HCT116 (cell line): Measurements from ENCODE around the gene IP6K3. TPM values are rescaled to one million over a fixed set of nuclear protein-coding genes. Genes with fewer than 3 reads are reported as not detected.
A peak's percentile ranks its signal among the peaks of the same experiment; 100 is the strongest.

Experiments
- ATAC-seq: fragments of 200-7000 bp; cut with Tn5 transposase; 2 replicates; pipeline ENCODE4 v1.9.1; 2020; ENCODE audit warnings: mild to moderate bottlenecking, moderate library complexity
- BruUV-seq: library from RNA; stranded (reverse); fragments of 400-500 nt; replicated peaks from 2 replicates; lab custom pipeline; 2021; lab: Mats Ljungman, UMichigan
- CTCF ChIA-PET: fragments of 300-600 bp; sonication (Branson Sonifier 250); formaldehyde crosslinking; loops from one replicate; lab custom pipeline; 2021; ENCODE audit warnings: antibody characterized with exemption; lab: Charles Lee
- POLR2A ChIA-PET: fragments of 300-600, 350-600 bp; sonication (Branson Sonifier 250); formaldehyde crosslinking; loops from one replicate; lab custom pipeline; 2021; ENCODE audit warnings: antibody characterized with exemption; lab: Charles Lee
- RAD21 ChIA-PET, 2 experiments: fragments of 300-600 bp; sonication (Branson Sonifier 250); formaldehyde crosslinking; loops; one replicate each; lab custom pipeline; 2023; ENCODE audit warnings: low total read pairs in 2 of 2; ENCODE audit not compliant: uncharacterized antibody in 2 of 2, unreplicated experiment in 2 of 2, low non-redundant PET in 1 of 2; lab: Charles Lee
- DNase-seq: peaks from one replicate; pipeline ENCODE4 v3.0.0-alpha.2; 2010; ENCODE audit warnings: low read depth, low spot score
- H2AFZ ChIP-seq: fragments of 200-600 bp; shearing (Covaris generic), sonication (generic); 2 replicates; pipeline ENCODE4 v1.6.1; 2017; ENCODE audit warnings: low read depth, mixed run types, mixed read lengths, antibody characterized with exemption, low read length; ENCODE audit not compliant: poor library complexity, severe bottlenecking
- H3K27ac ChIP-seq: 2 replicates; pipeline ENCODE4 v1.5.1; 2012; ENCODE audit warnings: low read depth, low read length
- H3K27me3 ChIP-seq: fragments of 200-600 bp; sonication (generic); 2 replicates; pipeline ENCODE4 v1.6.1; 2016; ENCODE audit warnings: mixed run types, low read length, mixed read lengths; ENCODE audit not compliant: insufficient read depth
- H3K36me3 ChIP-seq, 2 experiments: fragments of 200-500 bp in 1 of 2; fragments of 200-600 bp in 1 of 2; sonication (Bioruptor generic) in 1 of 2; sonication (generic) in 1 of 2; 2 replicates each; pipeline versions ENCODE4 v1.5.1 to v1.6.1; 2014 to 2016; ENCODE audit warnings: low read length in 2 of 2, inconsistent platforms in 1 of 2, mixed read lengths in 1 of 2, mixed run types in 1 of 2; ENCODE audit not compliant: insufficient read depth in 2 of 2, control insufficient read depth in 1 of 2
- H3K4me1 ChIP-seq, 2 experiments: fragments of 200-600 bp in 1 of 2; sonication (generic) in 1 of 2; 2 replicates each; pipeline versions ENCODE4 v1.5.1 to v1.6.1; 2012 to 2017; ENCODE audit warnings: low read length in 2 of 2, inconsistent platforms in 1 of 2, mild to moderate bottlenecking in 1 of 2, mixed read lengths in 1 of 2, mixed run types in 1 of 2, moderate library complexity in 1 of 2; ENCODE audit not compliant: insufficient read depth in 2 of 2, control insufficient read depth in 1 of 2
- H3K4me2 ChIP-seq: fragments of 200-600 bp; sonication (generic); 2 replicates; pipeline ENCODE4 v1.6.1; 2017; ENCODE audit warnings: mixed run types, low read length, mixed read lengths
- H3K4me3 ChIP-seq, 2 experiments: fragments of 200-600 bp in 1 of 2; sonication (generic) in 1 of 2; replicated peaks in 1 of 2; 2 replicates each; pipeline ENCODE4 v1.5.1; 2011 to 2016; ENCODE audit warnings: low read length in 2 of 2, control low read depth in 1 of 2, low read depth in 1 of 2, mild to moderate bottlenecking in 1 of 2, mixed read lengths in 1 of 2, mixed run types in 1 of 2
- H3K79me2 ChIP-seq: fragments of 200-600 bp; sonication (generic); 2 replicates; pipeline ENCODE4 v1.6.1; 2017; ENCODE audit warnings: mild to moderate bottlenecking, mixed run types, low read length, moderate library complexity, mixed read lengths; ENCODE audit not compliant: insufficient read depth
- H3K9ac ChIP-seq: fragments of 200-600 bp; sonication (generic); 2 replicates; pipeline ENCODE4 v1.6.1; 2016; ENCODE audit warnings: low read length, mixed read lengths
- H3K9me2 ChIP-seq: fragments of 200-600 bp; sonication (generic), shearing (Covaris generic); 2 replicates; pipeline ENCODE4 v1.6.1; 2017; ENCODE audit warnings: mixed run types, mild to moderate bottlenecking, moderate library complexity; ENCODE audit not compliant: insufficient read depth
- H3K9me3 ChIP-seq, 2 experiments: fragments of 200-500 bp in 1 of 2; fragments of 200-600 bp in 1 of 2; sonication (Bioruptor generic) in 1 of 2; sonication (generic) in 1 of 2; 2 replicates each; pipeline ENCODE4 v1.6.1; 2014 to 2017; ENCODE audit warnings: low read length in 2 of 2, mixed read lengths in 2 of 2, inconsistent platforms in 1 of 2, low read depth in 1 of 2, mild to moderate bottlenecking in 1 of 2, mixed run types in 1 of 2, moderate library complexity in 1 of 2; ENCODE audit not compliant: control insufficient read depth in 1 of 2, insufficient read depth in 1 of 2
- H4K20me1 ChIP-seq: fragments of 200-600 bp; sonication (generic), shearing (Covaris generic); 2 replicates; pipeline ENCODE4 v1.6.1; 2017; ENCODE audit warnings: mixed run types, mild to moderate bottlenecking, moderate library complexity; ENCODE audit not compliant: insufficient read depth
- ATF3 ChIP-seq: IDR thresholded peaks from 2 replicates; pipeline ENCODE4 v1.6.1; 2012
- CBX3 ChIP-seq: IDR thresholded peaks from 2 replicates; pipeline ENCODE4 v1.6.1; 2012; ENCODE audit warnings: low read depth
- CEBPB ChIP-seq: IDR thresholded peaks from 2 replicates; pipeline ENCODE4 v1.6.1; 2012; ENCODE audit warnings: low read depth
- CTCF ChIP-seq, 3 experiments: fragments of 200-600 bp in 1 of 3; sonication (generic) in 1 of 3; IDR thresholded peaks in 2 of 3; conservative IDR thresholded peaks in 1 of 3; 2 replicates each; pipeline ENCODE4 v1.5.1; 2012 to 2017; ENCODE audit warnings: low read depth in 2 of 3, low read length in 2 of 3, antibody characterized with exemption in 1 of 3, borderline replicate concordance in 1 of 3, control low read depth in 1 of 3, mild to moderate bottlenecking in 1 of 3, mixed read lengths in 1 of 3, mixed run types in 1 of 3, moderate library complexity in 1 of 3; ENCODE audit not compliant: insufficient read depth in 1 of 3
- EGR1 ChIP-seq: IDR thresholded peaks from 2 replicates; pipeline ENCODE4 v1.6.1; 2012; ENCODE audit warnings: low read depth
- ELF1 ChIP-seq: IDR thresholded peaks from 2 replicates; pipeline ENCODE4 v1.6.1; 2012; ENCODE audit warnings: low read depth, borderline replicate concordance
- EZH2 ChIP-seq: fragments of 200-600 bp; sonication (generic); IDR thresholded peaks from 2 replicates; pipeline ENCODE4 v1.6.1; 2017; ENCODE audit warnings: antibody characterized with exemption, mixed run types
- FOSL1 ChIP-seq: IDR thresholded peaks from 2 replicates; pipeline ENCODE4 v1.6.1; 2012; ENCODE audit warnings: low read depth
- MAX ChIP-seq: IDR thresholded peaks from 2 replicates; pipeline ENCODE4 v1.6.1; 2012
- POLR2A ChIP-seq: IDR thresholded peaks from 2 replicates; pipeline ENCODE4 v1.7.0; 2011; ENCODE audit warnings: borderline replicate concordance; ENCODE audit not compliant: insufficient read depth, insufficient read length; ENCODE audit errors: extremely low read depth
- POLR2AphosphoS5 ChIP-seq: IDR thresholded peaks from 2 replicates; pipeline ENCODE4 v1.6.1; 2011; ENCODE audit warnings: mild to moderate bottlenecking, low read depth, low read length, moderate library complexity
- RAD21 ChIP-seq: IDR thresholded peaks from 2 replicates; pipeline ENCODE4 v1.6.1; 2012; ENCODE audit warnings: low read depth, mild to moderate bottlenecking
- REST ChIP-seq: IDR thresholded peaks from 2 replicates; pipeline ENCODE4 v1.6.1; 2012; ENCODE audit warnings: low read depth
- SIN3A ChIP-seq: IDR thresholded peaks from 2 replicates; pipeline ENCODE4 v1.6.1; 2012; ENCODE audit warnings: low read depth
- SRF ChIP-seq: IDR thresholded peaks from 2 replicates; pipeline ENCODE4 v1.6.1; 2012; ENCODE audit warnings: low read depth
- TCF7L2 ChIP-seq: IDR thresholded peaks from 2 replicates; pipeline ENCODE4 v1.7.0; 2011; ENCODE audit warnings: borderline replicate concordance, inconsistent platforms; ENCODE audit not compliant: insufficient read depth, insufficient read length; ENCODE audit errors: extremely low read depth
- YY1 ChIP-seq: IDR thresholded peaks from 2 replicates; pipeline ENCODE4 v1.6.1; 2011; ENCODE audit warnings: low read length, low read depth, moderate library complexity, mild to moderate bottlenecking; ENCODE audit not compliant: insufficient replicate concordance; ENCODE audit errors: extremely low read depth
- ZBTB33 ChIP-seq: IDR thresholded peaks from 2 replicates; pipeline ENCODE4 v1.6.1; 2011; ENCODE audit warnings: mild to moderate bottlenecking, low read length, moderate library complexity; ENCODE audit not compliant: insufficient replicate concordance; ENCODE audit errors: extremely low read depth
- ZFX ChIP-seq: fragments of 450-650 bp; IDR thresholded peaks from 2 replicates; pipeline ENCODE4 v1.6.1; 2017
- intact Hi-C: fragments of 100-400 bp; cut with micrococcal nuclease; formaldehyde crosslinking; loops from 2 replicates; pipeline ENCODE4 v1.10.0; 2022
- total RNA-seq: library from RNA; stranded (reverse); gene quantifications from one replicate; pipeline ENCODE4 v1.2.1, GENCODE V29; 2021; ENCODE audit not compliant: unreplicated experiment

IP6K3 gene
- total RNA-seq, 1 experiment from 2014 or later = not detected

GRCh38 chr6:33759887-33760629 is 13.4 kb upstream of the IP6K3 start:
- H3K79me2 ChIP-seq = no peaks in the 10 kb centered on the region
- no peaks in the 10 kb centered on the region for H3K36me3 ChIP-seq
- H4K20me1 ChIP-seq = no peaks in the 10 kb centered on the region
- CTCF ChIA-PET = interaction anchor here (0.9 to 1.8 kb wide), 9 partner anchors 8 to 399 kb away, joined by 3 to 9 read pairs (median 4); partner anchors contain the start of gene UQCC2
- no peaks in the 10 kb centered on the region for H3K27me3 ChIP-seq
- intact Hi-C loops = no loop called here
- RAD21 ChIA-PET = interaction anchor here in 1 of 2 experiments (0.8 kb wide), 1 partner anchor 16 kb away, joined by 3 read pairs; no protein-coding TSS in a partner anchor
- no peaks in the 10 kb centered on the region for H3K9me3 ChIP-seq
- DNase-seq = no peak
- H3K4me1 ChIP-seq = peaks cover 6 to 19% of the 10 kb centered on the region in 2 experiments; a peak in 3 of 4 replicates
- H3K4me2 ChIP-seq = peak overlapping the region; percentile 47; the same call in 1 of the 2 replicates
- no peak overlapping the region for H3K4me3 ChIP-seq
- TF ChIP-seq ATF3 = no peak
- TF ChIP-seq SIN3A = no peak
- TF ChIP-seq SRF = no peak
- no peak for TF ChIP-seq POLR2A
- no peak for TF ChIP-seq REST
- TF ChIP-seq CBX3 = no peak
- TF ChIP-seq POLR2AphosphoS5 = no peak
- TF ChIP-seq CTCF (IDR thresholded peaks at IDR 0.05 in 2 of 3, conservative IDR thresholded peaks at IDR 0.05 in 1 of 3; ENCODE audit: borderline replicate concordance in 1 of 3, insufficient read depth in 1 of 3, low read depth in 2 of 3, low read length in 2 of 3) = no peak
- no peak for TF ChIP-seq TCF7L2
- no peak for TF ChIP-seq MAX
- no peak for TF ChIP-seq YY1
- TF ChIP-seq EZH2 = no peak
- no peak for TF ChIP-seq FOSL1
- no peak for TF ChIP-seq EGR1
- no peak for TF ChIP-seq ZFX
- TF ChIP-seq ELF1 = no peak
- no peak for TF ChIP-seq CEBPB
- no peak for TF ChIP-seq ZBTB33
- no peak for TF ChIP-seq RAD21
- no peak overlapping the region for H3K27ac ChIP-seq
- no peak; the same call in 1 of the 2 replicates for ATAC-seq
- POLR2A ChIA-PET = interaction anchor here (1.0 kb wide), 1 partner anchor 10 kb away, joined by 4 read pairs; no protein-coding TSS in a partner anchor
- no peaks in the 10 kb centered on the region for H3K9me2 ChIP-seq
- H2AFZ ChIP-seq = no peak overlapping the region
- H3K9ac ChIP-seq = no peak overlapping the region
- TSS peak; percentile 100 for BruUV-seq
